WTC11 (cell line): ENCODE results near the gene AK8. TPM values are rescaled to one million over a fixed set of nuclear protein-coding genes. Genes with fewer than 3 reads are reported as not detected.
A peak's percentile ranks its signal among the peaks of the same experiment; 100 is the strongest.

Source experiments
- ATAC-seq: fragments of 200-7000 bp; cut with Tn5 transposase; 2 replicates; pipeline ENCODE4 v1.10.0; 2021; ENCODE audit warnings: mild to moderate bottlenecking, moderate library complexity
- CTCF ChIA-PET: fragments of 300-600 bp; sonication (Branson Sonifier 250); formaldehyde crosslinking; loops from one replicate; lab custom pipeline; 2021; ENCODE audit warnings: antibody characterized with exemption; lab: Charles Lee
- POLR2A ChIA-PET: fragments of 350-600 bp; sonication (Branson Sonifier 250); formaldehyde crosslinking; loops from one replicate; lab custom pipeline; 2021; ENCODE audit warnings: antibody characterized with exemption; lab: Charles Lee
- DNase-seq: peaks from one replicate; pipeline ENCODE4 v3.0.0; 2021; ENCODE audit warnings: low spot score
- H3K27ac Mint-ChIP-seq: 2 replicates; pipeline ENCODE4 v1.8.0; 2021; ENCODE audit warnings: mixed read lengths
- H3K27me3 Mint-ChIP-seq: 2 replicates; pipeline ENCODE4 v1.8.0; 2021; ENCODE audit warnings: low read depth, mild to moderate bottlenecking, moderate library complexity, mixed read lengths
- H3K36me3 Mint-ChIP-seq: 2 replicates; pipeline ENCODE4 v1.8.0; 2021; ENCODE audit warnings: mixed read lengths
- H3K4me1 Mint-ChIP-seq: 2 replicates; pipeline ENCODE4 v1.8.0; 2022; ENCODE audit warnings: mixed read lengths
- H3K4me3 Mint-ChIP-seq: 2 replicates; pipeline ENCODE4 v1.8.0; 2021; ENCODE audit warnings: mild to moderate bottlenecking, moderate library complexity, mixed read lengths
- H3K9me3 Mint-ChIP-seq: 2 replicates; pipeline ENCODE4 v1.8.0; 2021; ENCODE audit warnings: mixed read lengths
- CBFB ChIP-seq: sonication (generic); formaldehyde crosslinking; IDR thresholded peaks from 2 replicates; pipeline ENCODE4 v1.8.1; 2022; ENCODE audit warnings: mild to moderate bottlenecking, low read depth, missing genetic modification reagents
- CREB1 ChIP-seq: sonication (generic); formaldehyde crosslinking; IDR thresholded peaks from 2 replicates; pipeline ENCODE4 v1.8.0; 2023; ENCODE audit warnings: mild to moderate bottlenecking, missing genetic modification reagents
- CREM ChIP-seq: sonication (generic); formaldehyde crosslinking; IDR thresholded peaks from 2 replicates; pipeline ENCODE4 v1.8.1; 2022; ENCODE audit warnings: mild to moderate bottlenecking, missing genetic modification reagents, moderate library complexity
- ESRRA ChIP-seq: sonication (generic); formaldehyde crosslinking; IDR thresholded peaks from 2 replicates; pipeline ENCODE4 v1.8.1; 2022; ENCODE audit warnings: mild to moderate bottlenecking, missing genetic modification reagents, borderline replicate concordance
- FOXK1 ChIP-seq: sonication (generic); formaldehyde crosslinking; IDR thresholded peaks from 2 replicates; pipeline ENCODE4 v1.8.0; 2022; ENCODE audit warnings: mild to moderate bottlenecking, moderate library complexity, missing genetic modification reagents
- SMAD4 ChIP-seq: sonication (generic); formaldehyde crosslinking; IDR thresholded peaks from 2 replicates; pipeline ENCODE4 v1.8.0; 2022; ENCODE audit warnings: mild to moderate bottlenecking, missing genetic modification reagents
- SOX15 ChIP-seq: fragments of 250-450 bp; sonication (Bioruptor Pico); IDR thresholded peaks from 2 replicates; pipeline ENCODE4 v1.9.0; 2021; ENCODE audit warnings: mild to moderate bottlenecking
- TCF7 ChIP-seq: sonication (generic); formaldehyde crosslinking; IDR thresholded peaks from 2 replicates; pipeline ENCODE4 v1.8.0; 2022; ENCODE audit warnings: mild to moderate bottlenecking, low read depth, missing genetic modification reagents, moderate library complexity
- TEAD4 ChIP-seq: sonication (generic); formaldehyde crosslinking; IDR thresholded peaks from 2 replicates; pipeline ENCODE4 v1.8.0; 2022; ENCODE audit warnings: mild to moderate bottlenecking, missing genetic modification reagents
- TP53 ChIP-seq: sonication (generic); formaldehyde crosslinking; IDR thresholded peaks from 2 replicates; pipeline ENCODE4 v1.8.1; 2023; ENCODE audit warnings: mild to moderate bottlenecking, missing genetic modification reagents
- ZBTB21 ChIP-seq: sonication (generic); formaldehyde crosslinking; IDR thresholded peaks from 2 replicates; pipeline ENCODE4 v1.8.1; 2023; ENCODE audit warnings: mild to moderate bottlenecking, missing genetic modification reagents, borderline replicate concordance
- ZNF121 ChIP-seq: sonication (generic); formaldehyde crosslinking; IDR thresholded peaks from 2 replicates; pipeline ENCODE4 v1.8.0; 2023; ENCODE audit warnings: missing genetic modification reagents
- ZNF138 ChIP-seq: sonication (generic); formaldehyde crosslinking; conservative IDR thresholded peaks from 2 replicates; pipeline ENCODE4 v1.8.1; 2022; ENCODE audit warnings: mild to moderate bottlenecking, moderate library complexity, missing genetic modification reagents
- ZNF396 ChIP-seq: fragments of 250-450 bp; sonication (Bioruptor Pico); IDR thresholded peaks from 2 replicates; pipeline ENCODE4 v1.8.0; 2021; ENCODE audit warnings: mild to moderate bottlenecking, moderate library complexity, borderline replicate concordance
- ZNF416 ChIP-seq: fragments of 250-450 bp; sonication (Bioruptor Pico); IDR thresholded peaks from 2 replicates; pipeline ENCODE4 v1.9.0; 2021; ENCODE audit warnings: mild to moderate bottlenecking, inconsistent platforms
- total RNA-seq: library from RNA; stranded (reverse); gene quantifications from 3 replicates; pipeline ENCODE4 v1.2.3, GENCODE V29; 2021
- TF ChIP-seq, protein P1 (sequence below): sonication (generic); formaldehyde crosslinking; IDR thresholded peaks from 2 replicates; pipeline ENCODE4 v1.8.1; 2023; ENCODE audit warnings: mild to moderate bottlenecking, missing genetic modification reagents
- TF ChIP-seq, protein P2 (sequence below): sonication (generic); formaldehyde crosslinking; IDR thresholded peaks from 2 replicates; pipeline ENCODE4 v1.8.1; 2022; ENCODE audit warnings: missing genetic modification reagents, borderline replicate concordance
- TF ChIP-seq, protein P3 (sequence below): sonication (generic); formaldehyde crosslinking; IDR thresholded peaks from 2 replicates; pipeline ENCODE4 v1.8.1; 2023; ENCODE audit warnings: mild to moderate bottlenecking, missing genetic modification reagents, moderate library complexity
- TF ChIP-seq, protein P4 (sequence below): fragments of 250-450 bp; sonication (Bioruptor Pico); IDR thresholded peaks from 2 replicates; pipeline ENCODE4 v1.9.0; 2021; ENCODE audit warnings: moderate library complexity, mild to moderate bottlenecking, inconsistent platforms, borderline replicate concordance
- TF ChIP-seq, protein P5 (sequence below): sonication (generic); formaldehyde crosslinking; IDR thresholded peaks from 2 replicates; pipeline ENCODE4 v1.8.0; 2023; ENCODE audit warnings: missing genetic modification reagents
- TF ChIP-seq, protein P6 (sequence below): fragments of 250-450 bp; sonication (Bioruptor Pico); IDR thresholded peaks from 2 replicates; pipeline ENCODE4 v1.9.0; 2021; ENCODE audit warnings: mild to moderate bottlenecking
- TF ChIP-seq, protein P7 (sequence below): sonication (generic); formaldehyde crosslinking; conservative IDR thresholded peaks from 2 replicates; pipeline ENCODE4 v1.8.1; 2022; ENCODE audit warnings: mild to moderate bottlenecking, missing genetic modification reagents
- TF ChIP-seq, protein P8 (sequence below): sonication (generic); formaldehyde crosslinking; IDR thresholded peaks from 2 replicates; pipeline ENCODE4 v1.8.1; 2022; ENCODE audit warnings: mild to moderate bottlenecking, missing genetic modification reagents, moderate library complexity, borderline replicate concordance
- TF ChIP-seq, protein P9 (sequence below): sonication (generic); formaldehyde crosslinking; IDR thresholded peaks from 2 replicates; pipeline ENCODE4 v1.8.0; 2022; ENCODE audit warnings: mild to moderate bottlenecking, missing genetic modification reagents

Gene AK8
- total RNA-seq, 1 experiment from 2014 or later = 0.48 TPM

DNA sequence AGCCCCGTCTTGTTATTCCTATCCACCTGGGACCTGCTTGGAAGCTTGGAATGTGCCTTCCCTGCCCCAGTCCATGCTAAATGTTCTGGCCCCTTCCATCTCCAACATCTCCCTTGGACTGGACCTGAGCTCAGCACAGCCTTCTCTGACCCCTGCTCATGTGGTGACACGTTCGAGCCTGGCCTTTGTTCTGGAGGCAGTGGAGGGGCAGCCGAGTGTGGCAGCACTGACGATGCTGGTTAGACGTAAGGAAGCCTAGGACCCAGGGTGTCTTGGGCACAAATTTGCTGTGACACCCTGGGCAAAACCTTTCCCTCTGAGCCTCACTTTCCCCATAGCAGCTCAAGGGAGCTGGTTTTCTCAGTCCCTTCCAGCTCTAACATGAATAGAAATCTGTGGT, 4.5 kb upstream of the AK8 start (continued):
- TF ChIP-seq ZNF416 (CRISPR knock-in tag) = no peak
- TF ChIP-seq TP53 (CRISPR knock-in tag) = no peak
- TF ChIP-seq, all 79 proteins: peak for 0

DNA sequence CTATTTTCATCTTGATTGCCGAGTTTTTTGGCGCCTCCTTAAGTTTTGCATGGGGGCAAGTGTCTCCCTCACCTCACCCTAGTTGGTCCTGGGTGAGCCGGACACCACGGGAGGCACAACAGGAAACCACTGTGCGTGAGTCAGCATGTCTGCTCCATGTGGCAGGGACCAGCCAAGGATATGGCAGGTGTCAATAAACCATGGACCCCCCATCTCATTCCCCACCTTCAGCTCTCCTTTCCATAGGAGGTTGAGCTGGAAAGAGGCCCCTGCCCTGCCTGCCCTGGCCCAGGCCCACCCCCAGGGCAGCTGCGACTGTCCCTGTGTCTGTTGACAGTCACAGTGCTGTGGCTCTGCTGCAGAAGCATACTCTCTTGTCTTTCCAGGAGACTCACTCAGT, 3.7 kb upstream of the AK8 start:
- ATAC-seq (no peak), DNase-seq (no peak)
- ChIA-PET CTCF (interaction anchor here (1.2 kb wide), 1 partner anchor 33 kb away, joined by 4 read pairs; no protein-coding TSS in a partner anchor), POLR2A (no interaction called here)
- Mint-ChIP-seq H3K27me3 (peaks cover 23% of the 10 kb centered on the region), H3K27ac (no peak overlapping the region), H3K9me3 (no peaks in the 10 kb centered on the region), H3K36me3 (no peaks in the 10 kb centered on the region), H3K4me1 (0 out of 2 replicates have a peak, but pooled peaks cover 3% of the 10 kb centered on the region), H3K4me3 (no peak overlapping the region)
- TF ChIP-seq ZNF138 (CRISPR knock-in tag) (no peak), TEAD4 (no peak), SMAD4 (CRISPR knock-in tag) (no peak), TCF7 (no peak), CBFB (CRISPR knock-in tag) (no peak), SOX15 (no peak), ZBTB21 (CRISPR knock-in tag) (no peak), ESRRA (no peak)
- TF ChIP-seq, protein P1, sequence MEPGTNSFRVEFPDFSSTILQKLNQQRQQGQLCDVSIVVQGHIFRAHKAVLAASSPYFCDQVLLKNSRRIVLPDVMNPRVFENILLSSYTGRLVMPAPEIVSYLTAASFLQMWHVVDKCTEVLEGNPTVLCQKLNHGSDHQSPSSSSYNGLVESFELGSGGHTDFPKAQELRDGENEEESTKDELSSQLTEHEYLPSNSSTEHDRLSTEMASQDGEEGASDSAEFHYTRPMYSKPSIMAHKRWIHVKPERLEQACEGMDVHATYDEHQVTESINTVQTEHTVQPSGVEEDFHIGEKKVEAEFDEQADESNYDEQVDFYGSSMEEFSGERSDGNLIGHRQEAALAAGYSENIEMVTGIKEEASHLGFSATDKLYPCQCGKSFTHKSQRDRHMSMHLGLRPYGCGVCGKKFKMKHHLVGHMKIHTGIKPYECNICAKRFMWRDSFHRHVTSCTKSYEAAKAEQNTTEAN (CRISPR knock-in tag) = no peak
- TF ChIP-seq, protein P2, sequence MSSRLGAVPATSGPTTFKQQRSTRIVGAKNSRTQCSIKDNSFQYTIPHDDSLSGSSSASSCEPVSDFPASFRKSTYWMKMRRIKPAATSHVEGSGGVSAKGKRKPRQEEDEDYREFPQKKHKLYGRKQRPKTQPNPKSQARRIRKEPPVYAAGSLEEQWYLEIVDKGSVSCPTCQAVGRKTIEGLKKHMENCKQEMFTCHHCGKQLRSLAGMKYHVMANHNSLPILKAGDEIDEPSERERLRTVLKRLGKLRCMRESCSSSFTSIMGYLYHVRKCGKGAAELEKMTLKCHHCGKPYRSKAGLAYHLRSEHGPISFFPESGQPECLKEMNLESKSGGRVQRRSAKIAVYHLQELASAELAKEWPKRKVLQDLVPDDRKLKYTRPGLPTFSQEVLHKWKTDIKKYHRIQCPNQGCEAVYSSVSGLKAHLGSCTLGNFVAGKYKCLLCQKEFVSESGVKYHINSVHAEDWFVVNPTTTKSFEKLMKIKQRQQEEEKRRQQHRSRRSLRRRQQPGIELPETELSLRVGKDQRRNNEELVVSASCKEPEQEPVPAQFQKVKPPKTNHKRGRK = no peak
- TF ChIP-seq, protein P3, sequence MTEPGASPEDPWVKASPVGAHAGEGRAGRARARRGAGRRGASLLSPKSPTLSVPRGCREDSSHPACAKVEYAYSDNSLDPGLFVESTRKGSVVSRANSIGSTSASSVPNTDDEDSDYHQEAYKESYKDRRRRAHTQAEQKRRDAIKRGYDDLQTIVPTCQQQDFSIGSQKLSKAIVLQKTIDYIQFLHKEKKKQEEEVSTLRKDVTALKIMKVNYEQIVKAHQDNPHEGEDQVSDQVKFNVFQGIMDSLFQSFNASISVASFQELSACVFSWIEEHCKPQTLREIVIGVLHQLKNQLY = no peak

DNA sequence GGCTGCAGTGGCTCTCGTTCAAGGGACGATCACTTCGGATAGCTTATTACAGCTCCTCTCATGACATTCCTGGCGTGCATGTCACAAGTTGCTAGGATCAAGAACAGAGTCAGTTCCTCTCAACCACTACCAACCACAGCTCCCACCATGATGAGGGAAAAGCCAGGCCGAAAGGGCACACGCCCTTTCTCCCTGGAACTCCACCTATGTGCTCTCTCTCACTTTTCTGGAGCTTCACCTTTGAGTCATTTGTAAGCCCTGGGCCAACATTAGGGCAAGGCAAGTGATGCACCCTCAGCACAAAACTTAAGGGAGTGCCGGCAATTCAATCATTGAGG, 2.2 kb upstream of the AK8 start:
- CTCF ChIA-PET = interaction anchor here (2.1 to 2.4 kb wide), 2 partner anchors 22 to 31 kb away, joined by 10 to 17 read pairs; no protein-coding TSS in a partner anchor
- Mint-ChIP-seq H3K27ac (no peak overlapping the region), H3K36me3 (no peaks in the 10 kb centered on the region), H3K9me3 (no peaks in the 10 kb centered on the region), H3K4me3 (peak overlapping the region; percentile 7; the same call in 1 of the 2 replicates), H3K27me3 (peaks cover 37% of the 10 kb centered on the region), H3K4me1 (0 out of 2 replicates have a peak, but pooled peaks cover 3% of the 10 kb centered on the region)
- DNase-seq = no peak
- no peak for ATAC-seq
- POLR2A ChIA-PET = no interaction called here
- TF ChIP-seq, protein P4, sequence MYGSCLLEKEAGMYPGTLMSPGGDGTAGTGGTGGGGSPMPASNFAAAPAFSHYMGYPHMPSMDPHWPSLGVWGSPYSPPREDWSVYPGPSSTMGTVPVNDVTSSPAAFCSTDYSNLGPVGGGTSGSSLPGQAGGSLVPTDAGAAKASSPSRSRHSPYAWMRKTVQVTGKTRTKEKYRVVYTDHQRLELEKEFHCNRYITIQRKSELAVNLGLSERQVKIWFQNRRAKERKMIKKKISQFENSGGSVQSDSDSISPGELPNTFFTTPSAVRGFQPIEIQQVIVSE (CRISPR knock-in tag) = no peak
- no peak for TF ChIP-seq ZNF121
- TF ChIP-seq, protein P5, sequence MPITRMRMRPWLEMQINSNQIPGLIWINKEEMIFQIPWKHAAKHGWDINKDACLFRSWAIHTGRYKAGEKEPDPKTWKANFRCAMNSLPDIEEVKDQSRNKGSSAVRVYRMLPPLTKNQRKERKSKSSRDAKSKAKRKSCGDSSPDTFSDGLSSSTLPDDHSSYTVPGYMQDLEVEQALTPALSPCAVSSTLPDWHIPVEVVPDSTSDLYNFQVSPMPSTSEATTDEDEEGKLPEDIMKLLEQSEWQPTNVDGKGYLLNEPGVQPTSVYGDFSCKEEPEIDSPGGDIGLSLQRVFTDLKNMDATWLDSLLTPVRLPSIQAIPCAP (CRISPR knock-in tag) = no peak
- TF ChIP-seq, protein P6, sequence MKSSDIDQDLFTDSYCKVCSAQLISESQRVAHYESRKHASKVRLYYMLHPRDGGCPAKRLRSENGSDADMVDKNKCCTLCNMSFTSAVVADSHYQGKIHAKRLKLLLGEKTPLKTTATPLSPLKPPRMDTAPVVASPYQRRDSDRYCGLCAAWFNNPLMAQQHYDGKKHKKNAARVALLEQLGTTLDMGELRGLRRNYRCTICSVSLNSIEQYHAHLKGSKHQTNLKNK (CRISPR knock-in tag) = no peak
- TF ChIP-seq, protein P7, sequence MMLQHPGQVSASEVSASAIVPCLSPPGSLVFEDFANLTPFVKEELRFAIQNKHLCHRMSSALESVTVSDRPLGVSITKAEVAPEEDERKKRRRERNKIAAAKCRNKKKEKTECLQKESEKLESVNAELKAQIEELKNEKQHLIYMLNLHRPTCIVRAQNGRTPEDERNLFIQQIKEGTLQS = no peak
- no peak for TF ChIP-seq FOXK1 (CRISPR knock-in tag)
- TF ChIP-seq, protein P8, sequence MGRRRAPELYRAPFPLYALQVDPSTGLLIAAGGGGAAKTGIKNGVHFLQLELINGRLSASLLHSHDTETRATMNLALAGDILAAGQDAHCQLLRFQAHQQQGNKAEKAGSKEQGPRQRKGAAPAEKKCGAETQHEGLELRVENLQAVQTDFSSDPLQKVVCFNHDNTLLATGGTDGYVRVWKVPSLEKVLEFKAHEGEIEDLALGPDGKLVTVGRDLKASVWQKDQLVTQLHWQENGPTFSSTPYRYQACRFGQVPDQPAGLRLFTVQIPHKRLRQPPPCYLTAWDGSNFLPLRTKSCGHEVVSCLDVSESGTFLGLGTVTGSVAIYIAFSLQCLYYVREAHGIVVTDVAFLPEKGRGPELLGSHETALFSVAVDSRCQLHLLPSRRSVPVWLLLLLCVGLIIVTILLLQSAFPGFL = no peak
- TF ChIP-seq, protein P9, sequence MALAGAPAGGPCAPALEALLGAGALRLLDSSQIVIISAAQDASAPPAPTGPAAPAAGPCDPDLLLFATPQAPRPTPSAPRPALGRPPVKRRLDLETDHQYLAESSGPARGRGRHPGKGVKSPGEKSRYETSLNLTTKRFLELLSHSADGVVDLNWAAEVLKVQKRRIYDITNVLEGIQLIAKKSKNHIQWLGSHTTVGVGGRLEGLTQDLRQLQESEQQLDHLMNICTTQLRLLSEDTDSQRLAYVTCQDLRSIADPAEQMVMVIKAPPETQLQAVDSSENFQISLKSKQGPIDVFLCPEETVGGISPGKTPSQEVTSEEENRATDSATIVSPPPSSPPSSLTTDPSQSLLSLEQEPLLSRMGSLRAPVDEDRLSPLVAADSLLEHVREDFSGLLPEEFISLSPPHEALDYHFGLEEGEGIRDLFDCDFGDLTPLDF (CRISPR knock-in tag) = no peak
- TF ChIP-seq, protein P2 = no peak
- TF ChIP-seq CREB1 (CRISPR knock-in tag) = no peak
- TF ChIP-seq CREM (CRISPR knock-in tag) = no peak
- no peak for TF ChIP-seq ZNF396
